HepG2 (cell line): ENCODE measurements around the gene NSMF. TPM values are rescaled to one million over a fixed set of nuclear protein-coding genes. Genes with fewer than 3 reads are reported as not detected.

Experiments
- ATF7 ChIP-seq, 2 experiments: fragments of 450-650 bp in 1 of 2; sonication (generic) in 1 of 2; formaldehyde crosslinking in 1 of 2; IDR thresholded peaks; 2 replicates each; pipeline versions ENCODE4 v1.4.0 to v1.6.1; 2016 to 2020; ENCODE audit warnings: antibody characterized with exemption in 1 of 2, mild to moderate bottlenecking in 1 of 2, missing genetic modification reagents in 1 of 2
- EZH2 ChIP-seq: conservative IDR thresholded peaks from 2 replicates; pipeline ENCODE4 v1.6.1; 2012; ENCODE audit warnings: mild to moderate bottlenecking, low read depth, low read length, moderate library complexity
- FUBP1 ChIP-seq: sonication (generic); formaldehyde crosslinking; IDR thresholded peaks from 2 replicates; pipeline ENCODE4 v1.5.1; 2020; ENCODE audit warnings: missing genetic modification reagents, mild to moderate bottlenecking, borderline replicate concordance
- GZF1 ChIP-seq: sonication (generic); formaldehyde crosslinking; IDR thresholded peaks from 2 replicates; pipeline ENCODE4 v1.5.1; 2020; ENCODE audit warnings: mild to moderate bottlenecking, missing genetic modification reagents
- HDAC2 ChIP-seq: sonication (generic); formaldehyde crosslinking; IDR thresholded peaks from 2 replicates; pipeline ENCODE4 v1.4.0; 2020; ENCODE audit warnings: missing genetic modification reagents
- IKZF1 ChIP-seq: fragments of 450-650 bp; IDR thresholded peaks from 2 replicates; pipeline ENCODE4 v1.7.1; 2016
- JUND ChIP-seq: sonication (generic); formaldehyde crosslinking; IDR thresholded peaks from 2 replicates; pipeline ENCODE4 v1.8.0; 2022; ENCODE audit warnings: mild to moderate bottlenecking, missing genetic modification reagents
- NCOA5 ChIP-seq: sonication (generic); formaldehyde crosslinking; IDR thresholded peaks from 2 replicates; pipeline ENCODE4 v1.4.0; 2020; ENCODE audit warnings: missing genetic modification reagents
- PAWR ChIP-seq: sonication (generic); formaldehyde crosslinking; IDR thresholded peaks from 2 replicates; pipeline ENCODE4 v1.4.0; 2020; ENCODE audit warnings: missing genetic modification reagents, mild to moderate bottlenecking, borderline replicate concordance
- RAD21 ChIP-seq: fragments of 450-650 bp; formaldehyde crosslinking; IDR thresholded peaks from 2 replicates; pipeline ENCODE4 v1.5.0; 2020; ENCODE audit warnings: mild to moderate bottlenecking
- RAD51 ChIP-seq: fragments of 450-650 bp; IDR thresholded peaks from 2 replicates; pipeline ENCODE4 v1.6.1; 2016; ENCODE audit warnings: borderline replicate concordance
- REL ChIP-seq: sonication (generic); formaldehyde crosslinking; conservative IDR thresholded peaks from 2 replicates; pipeline ENCODE4 v1.8.0; 2022; ENCODE audit warnings: mild to moderate bottlenecking, missing genetic modification reagents, moderate library complexity
- SMARCC2 ChIP-seq: fragments of 450-650 bp; IDR thresholded peaks from 2 replicates; pipeline ENCODE4 v1.6.1; 2017; ENCODE audit warnings: antibody characterized with exemption, mild to moderate bottlenecking
- TFE3 ChIP-seq: IDR thresholded peaks from 2 replicates; pipeline ENCODE4 v1.6.1; 2016
- ZNF24 ChIP-seq: fragments of 450-650 bp; IDR thresholded peaks from 2 replicates; pipeline ENCODE4 v1.6.1; 2017; ENCODE audit warnings: antibody characterized with exemption, mild to moderate bottlenecking
- ZNF383 ChIP-seq: sonication (generic); formaldehyde crosslinking; IDR thresholded peaks from 2 replicates; pipeline ENCODE4 v1.4.0; 2020; ENCODE audit warnings: missing genetic modification reagents, mild to moderate bottlenecking, borderline replicate concordance
- ZNF441 ChIP-seq: sonication (generic); formaldehyde crosslinking; IDR thresholded peaks from 2 replicates; pipeline ENCODE4 v1.7.0; 2021; ENCODE audit warnings: missing genetic modification reagents, borderline replicate concordance
- ZNF574 ChIP-seq: sonication (generic); formaldehyde crosslinking; IDR thresholded peaks from 2 replicates; pipeline ENCODE4 v1.4.0; 2020; ENCODE audit warnings: missing genetic modification reagents
- ZNF800 ChIP-seq: sonication (generic); formaldehyde crosslinking; IDR thresholded peaks from 2 replicates; pipeline ENCODE4 v1.4.0; 2020; ENCODE audit warnings: missing genetic modification reagents
- polyA plus RNA-seq, 8 experiments: library from polyadenylated mRNA; depleted of rRNA in 3 of 8; stranded (reverse) in 7 of 8; unstranded in 1 of 8; fragments of >200 nt; fragmentation: Illumina TruSeq in 4 of 8; extraction: Trizol in 4 of 8; gene quantifications; 2 replicates each; pipeline versions ENCODE4 v1.2.1 to v1.2.3, GENCODE V29; 2011 to 2016; ENCODE audit warnings: low read depth in 4 of 8, missing spikeins in 1 of 8, mixed read lengths in 1 of 8; ENCODE audit not compliant: insufficient read depth in 1 of 8
- total RNA-seq, 5 experiments: library from RNA; depleted of rRNA; stranded (reverse); fragments of >200 nt; fragmentation: Illumina TruSeq; extraction: Trizol; gene quantifications; 2 replicates each; pipeline ENCODE4 v1.2.3, GENCODE V29; 2016; ENCODE audit warnings: low read depth in 1 of 5

Gene NSMF
- total and polyA plus RNA-seq, 2 of the 13 experiments (the other 11 are each of a cell fraction or from before 2014, with no cell fraction given) = 44.3 to 183 TPM

GRCh38 chr9:137422604-137423513, 36.3 kb downstream of the NSMF start, which contains the start of the genes EXD3 and NOXA1 (continued):
- peak; percentile 94 for TF ChIP-seq ZNF574 (CRISPR knock-in tag)
- no peak for TF ChIP-seq ZNF24
- no peak for TF ChIP-seq FUBP1 (CRISPR knock-in tag)
- TF ChIP-seq IKZF1 = no peak
- no peak for TF ChIP-seq ZNF383 (CRISPR knock-in tag)
- TF ChIP-seq EZH2 = no peak
- 0 out of 2 replicates have a peak, but pooled peaks have one; percentile 22 for TF ChIP-seq ZNF441 (CRISPR knock-in tag)
- 0 out of 2 replicates have a peak, but pooled peaks have one; percentile 22 for TF ChIP-seq TFE3 (CRISPR knock-in tag)
- TF ChIP-seq ATF7 (IDR thresholded peaks at IDR 0.05) = no peak
- no peak for TF ChIP-seq ATF7 (CRISPR knock-in tag; IDR thresholded peaks at IDR 0.05)
- no peak for TF ChIP-seq RAD51
- no peak for TF ChIP-seq SMARCC2
- peak; percentile 39; the same call in 1 of the 2 replicates for TF ChIP-seq HDAC2 (CRISPR knock-in tag)
- no peak for TF ChIP-seq GZF1
- no peak for TF ChIP-seq JUND (CRISPR knock-in tag)
- TF ChIP-seq ZNF800 (CRISPR knock-in tag) = no peak; the same call in 1 of the 2 replicates
- TF ChIP-seq PAWR (CRISPR knock-in tag) = no peak
- TF ChIP-seq RAD21 (CRISPR knock-in tag) = peak; percentile 87
- TF ChIP-seq REL (CRISPR knock-in tag) = no peak
- no peak for TF ChIP-seq NCOA5 (CRISPR knock-in tag)
